Right lobe of liver (tissue), 6 donors: ENCODE data around the gene AMZ1. TPM values are rescaled to one million over a fixed set of nuclear protein-coding genes. Genes with fewer than 3 reads are reported as not detected.
"Not testable (repeated sequence)": the region's sequence is repeated elsewhere in the genome, so short reads cannot be mapped to it uniquely, and the experiment has no call there.

Experiments
- ATAC-seq, 4 donors: fragments of 200-7000 bp; cut with Tn5 transposase; one replicate each; pipeline ENCODE4 v1.9.1; 2020; ENCODE audit warnings: mild to moderate bottlenecking in 4 of 4, moderate library complexity in 4 of 4
- DNase-seq, 3 donors: peaks; one replicate each; pipeline ENCODE4 v3.0.0-alpha.2; 2020
- H3K27ac ChIP-seq, 3 donors: fragments of 200-600 bp; one replicate each; pipeline ENCODE4 v1.8.0; 2022
- H3K27me3 ChIP-seq, 2 donors: fragments of 200-600 bp; one replicate each; pipeline ENCODE4 v1.8.0; 2022
- H3K36me3 ChIP-seq, 4 donors: fragments of 200-600 bp; sonication (generic) in 1 of 4; one replicate each; pipeline versions ENCODE4 v1.5.1 to v1.8.0; 2017 to 2022; ENCODE audit warnings: control low read depth in 1 of 4
- H3K4me1 ChIP-seq, 4 donors: fragments of 200-600 bp; sonication (generic) in 1 of 4; one replicate each; pipeline versions ENCODE4 v1.5.1 to v1.8.0; 2017 to 2022; ENCODE audit warnings: control low read depth in 1 of 4
- H3K4me3 ChIP-seq, 3 donors: fragments of 200-600 bp; one replicate each; pipeline ENCODE4 v1.8.0; 2022
- H3K9me3 ChIP-seq, 4 donors: fragments of 200-600 bp; sonication (generic) in 1 of 4; one replicate each; pipeline versions ENCODE4 v1.5.1 to v1.8.0; 2017 to 2022; ENCODE audit warnings: control low read depth in 1 of 4
- CTCF ChIP-seq, 4 donors: fragments of 200-600 bp in 3 of 4; fragments of 450-650 bp in 1 of 4; IDR thresholded peaks; one replicate each; pipeline versions ENCODE4 v1.5.1 to v1.8.0; 2016 to 2022; ENCODE audit warnings: antibody characterized with exemption in 4 of 4, mild to moderate bottlenecking in 2 of 4
- POLR2A ChIP-seq: fragments of 450-650 bp; IDR thresholded peaks from one replicate; pipeline ENCODE4 v1.6.1; 2017; ENCODE audit warnings: antibody characterized with exemption, mild to moderate bottlenecking
- WGBS: methylation state at CpG from one replicate; pipeline ENCODE4 v1.1.6; 2018; ENCODE audit warnings: low coverage, low lambda C conversion rate; ENCODE audit not compliant: insufficient coverage; ENCODE audit errors: missing lambda C conversion rate; 5-methylcytosine and 5-hydroxymethylcytosine counted together
- intact Hi-C, 2 donors: fragments of 100-400 bp; cut with DNase I; formaldehyde crosslinking; loops; one replicate each; pipeline versions ENCODE4 v1.11.2 to v1.14.1; 2022
- total RNA-seq, 6 experiments: library from RNA; depleted of rRNA in 2 of 6; stranded (reverse); fragments of >200 nt in 2 of 6; fragmentation: NEBNext Ultra II Directional in 3 of 6; extraction: Animal tissue kit (Norgen Biotek cat#: 25700) in 3 of 6; gene quantifications; one replicate each; pipeline versions ENCODE4 v1.1.0 to v1.2.4, GENCODE V29; 2016 to 2023
- donor health status: DM: no; HTN: yes; CAD: no.
- donor health status: DM: no; HTN: no; CAD: no.
- donor health status: DM: no; HTN: no; CAD: no.
- donor health status: DM: no; HTN: yes; CAD: no.
- donor health status: DM: no; HTN: yes; CAD: no.

AMZ1 gene
- total RNA-seq, 6 experiments from 2014 or later, result 0.42 to 5.8 (median 1.4) TPM; not detected in 1

- no peaks in the 10 kb centered on the region for H3K36me3 ChIP-seq
- DNase-seq, result no peak
Observed at GRCh38 chr7:2720024-2720423, 32.0 kb downstream of the AMZ1 start.

GRCh38 chr7:2721842-2722241, 33.8 kb downstream of the AMZ1 start:
- intact Hi-C loops, result no loop called here
- ATAC-seq (no peak), DNase-seq (peak in 1 of 3 donors; percentile 30)
- no peaks in the 10 kb centered on the region for H3K36me3 ChIP-seq
- TF ChIP-seq POLR2A, result no peak
- TF ChIP-seq CTCF (IDR thresholded peaks at IDR 0.05), result no peak
- no peaks in the 10 kb centered on the region for H3K27me3 ChIP-seq
- 94% methylated on average over 18 of the region's 19 CpGs for WGBS
- H3K27ac ChIP-seq, result no peak overlapping the region
- no peaks in the 10 kb centered on the region for H3K4me1 ChIP-seq
- no peak overlapping the region for H3K4me3 ChIP-seq
- H3K9me3 ChIP-seq, result no peaks in the 10 kb centered on the region

More at GRCh38 chr7:2720024-2720423, 32.0 kb downstream of the AMZ1 start:
- no peaks in the 10 kb centered on the region for H3K9me3 ChIP-seq
- H3K4me3 ChIP-seq, result no peak overlapping the region
- no peak overlapping the region for H3K27ac ChIP-seq
- ATAC-seq, result no peak
- 92% methylated on average over 2 of the region's 16 CpGs for WGBS
- no peaks in the 10 kb centered on the region for H3K27me3 ChIP-seq
- intact Hi-C loops, result no loop called here
- TF ChIP-seq CTCF (IDR thresholded peaks at IDR 0.05) (no peak), POLR2A (no peak)
- H3K4me1 ChIP-seq, result no peaks in the 10 kb centered on the region

GRCh38 chr7:2722591-2722990, 34.6 kb downstream of the AMZ1 start:
- Histone ChIP-seq H3K27me3 (no peaks in the 10 kb centered on the region), H3K27ac (no peak overlapping the region), H3K4me3 (no peak overlapping the region), H3K4me1 (no peaks in the 10 kb centered on the region), H3K36me3 (no peaks in the 10 kb centered on the region), H3K9me3 (no peaks in the 10 kb centered on the region)
- peak in 1 of 3 donors; percentile 13 for DNase-seq
- TF ChIP-seq POLR2A, result no peak
- TF ChIP-seq CTCF (IDR thresholded peaks at IDR 0.05), result no peak
- WGBS, result 95% methylated on average over 4 of the region's 4 CpGs
- ATAC-seq, result no peak
- intact Hi-C loops, result no loop called here

GRCh38 chr7:2723138-2723850, 35.3 kb downstream of the AMZ1 start:
- TF ChIP-seq CTCF (IDR thresholded peaks at IDR 0.05) (no peak), POLR2A (no peak)
- H3K4me1 ChIP-seq, result no peaks in the 10 kb centered on the region
- WGBS, result 90% methylated on average over 2 of the region's 23 CpGs
- no peak overlapping the region for H3K4me3 ChIP-seq
- no peaks in the 10 kb centered on the region for H3K36me3 ChIP-seq
- peak in 2 of 3 donors; percentile 29 to 31 for DNase-seq
- no peaks in the 10 kb centered on the region for H3K9me3 ChIP-seq
- ATAC-seq, result no peak
- H3K27ac ChIP-seq, result no peak overlapping the region
- intact Hi-C loops, result no loop called here
- no peaks in the 10 kb centered on the region for H3K27me3 ChIP-seq

- H3K27ac ChIP-seq, H3K36me3 ChIP-seq, H3K4me1 ChIP-seq, H3K9me3 ChIP-seq, H3K27me3 ChIP-seq, ATAC-seq, intact Hi-C loops, H3K4me3 ChIP-seq: not testable (repeated sequence)
- WGBS, result 90% methylated on average over 2 of the region's 15 CpGs
- DNase-seq, result peak in 2 of 3 donors; percentile 29 to 53
Observed at GRCh38 chr7:2724036-2724435, 36.0 kb downstream of the AMZ1 start.
